ENCODE results near the gene FSIP1. TPM values are rescaled to one million over a fixed set of nuclear protein-coding genes. Genes with fewer than 3 reads are reported as not detected.

Gene FSIP1
- total and polyA plus RNA-seq, 9 of the 15 experiments (the other 6 are each of a cell fraction or from before 2014, with no cell fraction given), result 0.07 to 0.51 (median 0.29) TPM

- TF ChIP-seq MAFF (IDR thresholded peaks at IDR 0.05; ENCODE audit: low read length) (peak; percentile 73), ZNF316 (IDR thresholded peaks at IDR 0.05) (peak; percentile 92), ZNF124 (CRISPR knock-in tag; IDR thresholded peaks at IDR 0.05) (no peak), PHB (CRISPR knock-in tag; IDR thresholded peaks at IDR 0.05) (no peak), ZBTB11 (CRISPR knock-in tag; IDR thresholded peaks at IDR 0.05) (no peak), CBX1 (IDR thresholded peaks at IDR 0.05; ENCODE audit: low read depth) (no peak)
Measured at GRCh38 chr15:39692356-39693327, 90.0 kb downstream of the FSIP1 start (continued).

Data from K562 (cell line).